Measurements from ENCODE around the gene OR2D2. TPM values are rescaled to one million over a fixed set of nuclear protein-coding genes. Genes with fewer than 3 reads are reported as not detected.
A peak's percentile ranks its signal among the peaks of the same experiment; 100 is the strongest.

The OR2D2 gene
- total and polyA plus RNA-seq, 2 donors (not counting 1 experiment from before 2014, with no cell fraction given) = not detected

DNA sequence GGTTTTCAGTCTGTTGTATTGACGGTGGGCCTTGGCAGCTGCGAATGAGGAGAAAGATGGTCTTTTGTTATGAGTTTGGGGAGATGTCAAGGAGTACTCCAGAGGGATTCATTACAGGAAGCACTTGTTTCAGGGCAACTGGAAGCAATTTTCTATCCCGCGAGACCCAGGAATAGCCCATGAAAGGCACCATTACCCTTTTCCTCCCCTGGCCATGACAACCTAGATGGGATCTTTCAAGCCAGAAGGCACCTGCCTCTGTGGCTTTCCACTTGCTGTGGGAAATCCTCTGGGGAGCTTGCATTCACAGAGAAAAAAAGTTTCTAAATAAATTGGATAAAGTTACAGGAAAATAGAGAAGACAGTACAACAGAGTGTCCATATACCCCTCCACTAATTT, 36.6 kb upstream of the OR2D2 start:
- peaks cover 0 to 22% (median 0%) of the 10 kb centered on the region in 4 experiments for H3K27me3 ChIP-seq (replicated peaks in 1 of 4; ENCODE audit: control extremely low read depth in 1 of 4, control insufficient read depth in 3 of 4, insufficient read depth in 4 of 4, low read length in 3 of 4)
- intact Hi-C loops (cut with micrococcal nuclease) = loop anchor here (10.0 kb wide), 1 partner anchor 174 kb away; no protein-coding TSS in a partner anchor

DNA sequence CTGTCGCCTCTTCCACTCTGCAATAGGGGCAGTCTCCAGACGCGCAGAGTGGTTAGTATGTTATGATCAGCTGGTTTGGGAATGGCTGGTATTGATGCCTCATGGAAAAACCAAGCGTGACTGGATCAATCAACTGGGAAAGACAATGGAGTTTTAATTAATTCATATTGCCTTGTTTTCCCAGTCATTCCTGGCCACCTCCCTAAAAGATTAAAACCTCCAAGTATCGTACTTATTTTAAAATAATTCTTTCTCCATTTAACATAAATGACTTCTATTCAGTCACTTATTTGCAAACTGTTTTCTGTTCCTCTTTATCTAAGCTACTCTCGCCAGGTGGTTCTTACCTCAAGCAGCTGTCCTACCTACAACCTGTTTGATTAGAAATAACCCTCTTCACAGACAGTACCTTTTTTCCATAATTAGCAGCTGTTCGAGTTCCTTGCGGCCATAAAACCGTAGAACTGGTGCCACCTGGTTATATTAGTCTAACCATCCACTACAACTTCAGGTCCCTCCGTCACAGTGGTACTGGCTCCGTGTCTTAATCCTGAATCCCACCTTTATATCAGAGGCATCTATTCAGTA, 34.8 kb upstream of the OR2D2 start:
- Histone ChIP-seq H3K9me3 (ENCODE audit: control extremely low read depth in 1 of 3, control insufficient read depth in 2 of 3, insufficient read depth in 1 of 3, low read length in 2 of 3) (peaks cover 0 to 6% (median 0%) of the 10 kb centered on the region in 3 donors), H3K27ac (ENCODE audit: low read length in 2 of 2) (no peak overlapping the region), H3K4me3 (ENCODE audit: control extremely low read depth in 1 of 5, extremely low read depth in 1 of 5, insufficient read depth in 1 of 5, low read depth in 2 of 5, low read length in 4 of 5) (peak overlapping the region; percentile 50 to 77 (median 67)), H3K4me2 (replicated peaks; ENCODE audit: low read depth, low read length, poor library complexity, severe bottlenecking) (peak overlapping the region; percentile 76), H3K9ac (ENCODE audit: low read length) (peak overlapping the region; percentile 67), H3K4me1 (ENCODE audit: control insufficient read depth in 2 of 2, insufficient read depth in 2 of 2, low read length in 2 of 2) (peaks cover 11 to 19% of the 10 kb centered on the region in 2 donors), H3K79me2 (ENCODE audit: control insufficient read depth, insufficient read depth, low read length) (no peaks in the 10 kb centered on the region), H2AFZ (ENCODE audit: insufficient read depth, low read depth, low read length, poor library complexity, severe bottlenecking) (peak overlapping the region; percentile 67), H3K27me3 (replicated peaks in 1 of 4; ENCODE audit: control extremely low read depth in 1 of 4, control insufficient read depth in 3 of 4, insufficient read depth in 4 of 4, low read length in 3 of 4) (peaks cover 0 to 22% (median 0%) of the 10 kb centered on the region in 4 experiments), H4K20me1 (ENCODE audit: control insufficient read depth, insufficient read depth, low read length, poor library complexity, severe bottlenecking) (no peaks in the 10 kb centered on the region), H3K36me3 (replicated peaks in 1 of 2; ENCODE audit: control extremely low read depth in 1 of 2, control insufficient read depth in 1 of 2, extremely low read depth in 1 of 2, insufficient read depth in 2 of 2, low read length in 1 of 2) (no peaks in the 10 kb centered on the region)
- TF ChIP-seq, protein P1, sequence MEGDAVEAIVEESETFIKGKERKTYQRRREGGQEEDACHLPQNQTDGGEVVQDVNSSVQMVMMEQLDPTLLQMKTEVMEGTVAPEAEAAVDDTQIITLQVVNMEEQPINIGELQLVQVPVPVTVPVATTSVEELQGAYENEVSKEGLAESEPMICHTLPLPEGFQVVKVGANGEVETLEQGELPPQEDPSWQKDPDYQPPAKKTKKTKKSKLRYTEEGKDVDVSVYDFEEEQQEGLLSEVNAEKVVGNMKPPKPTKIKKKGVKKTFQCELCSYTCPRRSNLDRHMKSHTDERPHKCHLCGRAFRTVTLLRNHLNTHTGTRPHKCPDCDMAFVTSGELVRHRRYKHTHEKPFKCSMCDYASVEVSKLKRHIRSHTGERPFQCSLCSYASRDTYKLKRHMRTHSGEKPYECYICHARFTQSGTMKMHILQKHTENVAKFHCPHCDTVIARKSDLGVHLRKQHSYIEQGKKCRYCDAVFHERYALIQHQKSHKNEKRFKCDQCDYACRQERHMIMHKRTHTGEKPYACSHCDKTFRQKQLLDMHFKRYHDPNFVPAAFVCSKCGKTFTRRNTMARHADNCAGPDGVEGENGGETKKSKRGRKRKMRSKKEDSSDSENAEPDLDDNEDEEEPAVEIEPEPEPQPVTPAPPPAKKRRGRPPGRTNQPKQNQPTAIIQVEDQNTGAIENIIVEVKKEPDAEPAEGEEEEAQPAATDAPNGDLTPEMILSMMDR (IDR thresholded peaks at IDR 0.05) = no peak
- no peaks in the 10 kb centered on the region for H3K9me3 Mint-ChIP-seq (ENCODE audit: insufficient read depth)
- 2% methylated on average over 6 of the region's 11 CpGs for WGBS (ENCODE audit: insufficient coverage)
- H3K27me3 Mint-ChIP-seq = no peaks in the 10 kb centered on the region
- H3K4me1 Mint-ChIP-seq = peaks cover 19% of the 10 kb centered on the region
- DNase-seq (peak; percentile 50), ATAC-seq (ENCODE audit: low read depth) (peak; percentile 58)
- peak overlapping the region; percentile 96 for H3K4me3 Mint-ChIP-seq
- H3K27ac Mint-ChIP-seq = peak overlapping the region; percentile 59
- intact Hi-C loops (cut with micrococcal nuclease) = loop anchor here (10.0 kb wide), 1 partner anchor 172 kb away; no protein-coding TSS in a partner anchor
- POLR2A ChIA-PET = no interaction called here
- CTCF ChIA-PET = interaction anchor here (0.6 to 1.8 kb wide), 4 partner anchors 18 to 515 kb away, joined by 3 to 5 read pairs (median 4); no protein-coding TSS in a partner anchor

More for the DNA sequence above, 36.6 kb upstream of the OR2D2 start:
- Histone ChIP-seq H2AFZ (ENCODE audit: insufficient read depth, low read depth, low read length, poor library complexity, severe bottlenecking) (no peak overlapping the region), H3K79me2 (ENCODE audit: control insufficient read depth, insufficient read depth, low read length) (no peaks in the 10 kb centered on the region), H4K20me1 (ENCODE audit: control insufficient read depth, insufficient read depth, low read length, poor library complexity, severe bottlenecking) (no peaks in the 10 kb centered on the region), H3K4me1 (ENCODE audit: control insufficient read depth in 2 of 2, insufficient read depth in 2 of 2, low read length in 2 of 2) (peaks cover 11 to 19% of the 10 kb centered on the region in 2 donors), H3K27ac (ENCODE audit: low read length in 2 of 2) (no peak overlapping the region), H3K9me3 (ENCODE audit: control extremely low read depth in 1 of 3, control insufficient read depth in 2 of 3, insufficient read depth in 1 of 3, low read length in 2 of 3) (peaks cover 0 to 6% (median 1%) of the 10 kb centered on the region in 3 donors), H3K4me3 (ENCODE audit: control extremely low read depth in 1 of 5, extremely low read depth in 1 of 5, insufficient read depth in 1 of 5, low read depth in 2 of 5, low read length in 4 of 5) (no peak overlapping the region), H3K4me2 (replicated peaks; ENCODE audit: low read depth, low read length, poor library complexity, severe bottlenecking) (no peak overlapping the region), H3K36me3 (replicated peaks in 1 of 2; ENCODE audit: control extremely low read depth in 1 of 2, control insufficient read depth in 1 of 2, extremely low read depth in 1 of 2, insufficient read depth in 2 of 2, low read length in 1 of 2) (no peaks in the 10 kb centered on the region), H3K9ac (ENCODE audit: low read length) (no peak overlapping the region)
- Mint-ChIP-seq H3K9me3 (ENCODE audit: insufficient read depth) (no peaks in the 10 kb centered on the region), H3K4me3 (no peak overlapping the region), H3K27ac (no peak overlapping the region), H3K27me3 (no peaks in the 10 kb centered on the region), H3K4me1 (peaks cover 19% of the 10 kb centered on the region)
- no peak for TF ChIP-seq EZH2 (IDR thresholded peaks at IDR 0.05; ENCODE audit: borderline replicate concordance, insufficient read depth, low read depth, low read length, poor library complexity, severe bottlenecking)
- TF ChIP-seq, protein P1 (IDR thresholded peaks at IDR 0.05) = no peak
- CTCF ChIA-PET = no interaction called here
- no peak for DNase-seq
- WGBS (ENCODE audit: insufficient coverage) = 86% methylated on average over 2 of the region's 4 CpGs
- no peak for ATAC-seq (ENCODE audit: low read depth)
- POLR2A ChIA-PET = no interaction called here

Data from B cell (primary cell).